ENCODE data around the gene SLCO4A1.

The SLCO4A1 gene

GRCh38 chr20:62642051-62642665 is at the start of gene SLCO4A1:
Gene SLCO4A1 (plus strand): TSS chr20:62642503. CDS start chr20:62656455, 13,952 bp downstream.
- Mint-ChIP-seq H3K4me1 (ENCODE audit: low read depth) (peaks cover 20% of the 10 kb centered on the region), H3K36me3 (ENCODE audit: low read depth) (peaks cover 3% of the 10 kb centered on the region), H3K27ac (peak within 1 kb of the TSS; percentile 31), H3K4me3 (peak within 1 kb of the TSS; percentile 74), H3K9me3 (no peaks in the 10 kb centered on the region), H3K27me3 (ENCODE audit: low read depth) (peaks cover 16% of the 10 kb centered on the region)

GRCh38 chr20:62592506-62593177 is 49.7 kb upstream of the SLCO4A1 start:
- Mint-ChIP-seq H3K4me1 (ENCODE audit: low read depth) (peaks cover 3% of the 10 kb centered on the region), H3K36me3 (ENCODE audit: low read depth) (no peaks in the 10 kb centered on the region), H3K27ac (no peak overlapping the region), H3K27me3 (ENCODE audit: low read depth) (peaks cover 28% of the 10 kb centered on the region), H3K9me3 (no peaks in the 10 kb centered on the region), H3K4me3 (no peak overlapping the region)

- H3K36me3 Mint-ChIP-seq (ENCODE audit: low read depth) = no peaks in the 10 kb centered on the region
Observed at GRCh38 chr20:62593616-62594015, 48.7 kb upstream of the SLCO4A1 start.

GRCh38 chr20:62595069-62595468 is 47.2 kb upstream of the SLCO4A1 start:
- H3K27me3 Mint-ChIP-seq (ENCODE audit: low read depth) = peaks cover 39% of the 10 kb centered on the region
- no peak overlapping the region for H3K4me3 Mint-ChIP-seq
- H3K36me3 Mint-ChIP-seq (ENCODE audit: low read depth) = no peaks in the 10 kb centered on the region
- peaks cover 18% of the 10 kb centered on the region for H3K4me1 Mint-ChIP-seq (ENCODE audit: low read depth)
- no peaks in the 10 kb centered on the region for H3K9me3 Mint-ChIP-seq
- no peak overlapping the region for H3K27ac Mint-ChIP-seq

More at GRCh38 chr20:62593616-62594015, 48.7 kb upstream of the SLCO4A1 start:
- Mint-ChIP-seq H3K4me3 (no peak overlapping the region), H3K27me3 (ENCODE audit: low read depth) (peaks cover 32% of the 10 kb centered on the region), H3K27ac (no peak overlapping the region), H3K9me3 (no peaks in the 10 kb centered on the region), H3K4me1 (ENCODE audit: low read depth) (peaks cover 10% of the 10 kb centered on the region)

- Mint-ChIP-seq H3K27ac (no peak overlapping the region), H3K4me3 (no peak overlapping the region), H3K27me3 (ENCODE audit: low read depth) (peaks cover 43% of the 10 kb centered on the region), H3K4me1 (ENCODE audit: low read depth) (peaks cover 18% of the 10 kb centered on the region), H3K9me3 (no peaks in the 10 kb centered on the region), H3K36me3 (ENCODE audit: low read depth) (no peaks in the 10 kb centered on the region)
Observed at GRCh38 chr20:62595491-62595890, 46.8 kb upstream of the SLCO4A1 start.

- H3K9me3 Mint-ChIP-seq = no peaks in the 10 kb centered on the region
- H3K4me3 Mint-ChIP-seq = no peak overlapping the region
- H3K4me1 Mint-ChIP-seq (ENCODE audit: low read depth) = peaks cover 22% of the 10 kb centered on the region
Observed at GRCh38 chr20:62596486-62596885, 45.8 kb upstream of the SLCO4A1 start.

GRCh38 chr20:62596921-62597320 is 45.4 kb upstream of the SLCO4A1 start:
- H3K36me3 Mint-ChIP-seq (ENCODE audit: low read depth) = no peaks in the 10 kb centered on the region
- peaks cover 52% of the 10 kb centered on the region for H3K27me3 Mint-ChIP-seq (ENCODE audit: low read depth)
- H3K4me3 Mint-ChIP-seq = no peak overlapping the region
- no peaks in the 10 kb centered on the region for H3K9me3 Mint-ChIP-seq
- H3K27ac Mint-ChIP-seq = no peak overlapping the region
- peaks cover 24% of the 10 kb centered on the region for H3K4me1 Mint-ChIP-seq (ENCODE audit: low read depth)

More at GRCh38 chr20:62596486-62596885, 45.8 kb upstream of the SLCO4A1 start:
- H3K36me3 Mint-ChIP-seq (ENCODE audit: low read depth) = no peaks in the 10 kb centered on the region
- H3K27ac Mint-ChIP-seq = no peak overlapping the region
- peaks cover 52% of the 10 kb centered on the region for H3K27me3 Mint-ChIP-seq (ENCODE audit: low read depth)

GRCh38 chr20:62597416-62598115 is 44.7 kb upstream of the SLCO4A1 start:
- no peaks in the 10 kb centered on the region for H3K36me3 Mint-ChIP-seq (ENCODE audit: low read depth)
- no peak overlapping the region for H3K27ac Mint-ChIP-seq
- no peak overlapping the region for H3K4me3 Mint-ChIP-seq
- H3K4me1 Mint-ChIP-seq (ENCODE audit: low read depth) = peaks cover 30% of the 10 kb centered on the region
- H3K9me3 Mint-ChIP-seq = no peaks in the 10 kb centered on the region
- peaks cover 58% of the 10 kb centered on the region for H3K27me3 Mint-ChIP-seq (ENCODE audit: low read depth)

- no peaks in the 10 kb centered on the region for H3K36me3 Mint-ChIP-seq (ENCODE audit: low read depth)
- peaks cover 58% of the 10 kb centered on the region for H3K27me3 Mint-ChIP-seq (ENCODE audit: low read depth)
- H3K9me3 Mint-ChIP-seq = no peaks in the 10 kb centered on the region
- peaks cover 37% of the 10 kb centered on the region for H3K4me1 Mint-ChIP-seq (ENCODE audit: low read depth)
- H3K4me3 Mint-ChIP-seq = no peak overlapping the region
- H3K27ac Mint-ChIP-seq = no peak overlapping the region
Observed at GRCh38 chr20:62598761-62599194, 43.5 kb upstream of the SLCO4A1 start.

- H3K4me3 Mint-ChIP-seq = no peak overlapping the region
- H3K27me3 Mint-ChIP-seq (ENCODE audit: low read depth) = peaks cover 58% of the 10 kb centered on the region
- peaks cover 37% of the 10 kb centered on the region for H3K4me1 Mint-ChIP-seq (ENCODE audit: low read depth)
- H3K9me3 Mint-ChIP-seq = no peaks in the 10 kb centered on the region
- no peak overlapping the region for H3K27ac Mint-ChIP-seq
- no peaks in the 10 kb centered on the region for H3K36me3 Mint-ChIP-seq (ENCODE audit: low read depth)
Observed at GRCh38 chr20:62599216-62600110, 42.8 kb upstream of the SLCO4A1 start.

GRCh38 chr20:62601172-62601571 is 41.1 kb upstream of the SLCO4A1 start:
- Mint-ChIP-seq H3K27ac (peak overlapping the region; percentile 1), H3K4me3 (no peak overlapping the region), H3K36me3 (ENCODE audit: low read depth) (no peaks in the 10 kb centered on the region), H3K27me3 (ENCODE audit: low read depth) (peaks cover 43% of the 10 kb centered on the region), H3K9me3 (no peaks in the 10 kb centered on the region), H3K4me1 (ENCODE audit: low read depth) (peaks cover 34% of the 10 kb centered on the region)

- H3K4me1 Mint-ChIP-seq (ENCODE audit: low read depth) = peaks cover 34% of the 10 kb centered on the region
- H3K4me3 Mint-ChIP-seq = no peak overlapping the region
- peaks cover 44% of the 10 kb centered on the region for H3K27me3 Mint-ChIP-seq (ENCODE audit: low read depth)
- no peak overlapping the region for H3K27ac Mint-ChIP-seq
- no peaks in the 10 kb centered on the region for H3K36me3 Mint-ChIP-seq (ENCODE audit: low read depth)
- H3K9me3 Mint-ChIP-seq = no peaks in the 10 kb centered on the region
Observed at GRCh38 chr20:62601714-62602113, 40.6 kb upstream of the SLCO4A1 start.

GRCh38 chr20:62602550-62602949 is 39.8 kb upstream of the SLCO4A1 start:
- H3K4me3 Mint-ChIP-seq = peak overlapping the region; percentile 71
- H3K27me3 Mint-ChIP-seq (ENCODE audit: low read depth) = peaks cover 42% of the 10 kb centered on the region
- H3K36me3 Mint-ChIP-seq (ENCODE audit: low read depth) = no peaks in the 10 kb centered on the region
- H3K4me1 Mint-ChIP-seq (ENCODE audit: low read depth) = peaks cover 34% of the 10 kb centered on the region
- no peaks in the 10 kb centered on the region for H3K9me3 Mint-ChIP-seq
- H3K27ac Mint-ChIP-seq = peak overlapping the region; percentile 57
